Measurements from ENCODE around the gene STRA8.

GRCh38 chr7:135204876-135205275 is 28.8 kb upstream of the STRA8 start:
- TF ChIP-seq ZFP36L1 (CRISPR knock-in tag; IDR thresholded peaks at IDR 0.05) (no peak), JUN (CRISPR knock-in tag; IDR thresholded peaks at IDR 0.05) (no peak), REST (IDR thresholded peaks at IDR 0.05; ENCODE audit: borderline replicate concordance in 1 of 2, low read depth in 1 of 2, low read length in 2 of 2) (no peak), ZBTB3 (CRISPR knock-in tag; IDR thresholded peaks at IDR 0.05; ENCODE audit: borderline replicate concordance, low read depth) (no peak), U2AF1 (optimal IDR thresholded peaks at IDR 0.05; ENCODE audit: low read depth, low read length) (no peak), GATAD1 (CRISPR knock-in tag; IDR thresholded peaks at IDR 0.05) (no peak), SALL1 (CRISPR knock-in tag; IDR thresholded peaks at IDR 0.05) (no peak), SETDB1 (CRISPR knock-in tag; IDR thresholded peaks at IDR 0.05; ENCODE audit: borderline replicate concordance) (no peak), RELA (CRISPR knock-in tag; IDR thresholded peaks at IDR 0.05) (no peak), SOX13 (IDR thresholded peaks at IDR 0.05) (no peak), SOX13 (CRISPR knock-in tag; conservative IDR thresholded peaks at IDR 0.05 in 1 of 2, IDR thresholded peaks at IDR 0.05 in 1 of 2) (no peak)
- TF ChIP-seq, protein P1, sequence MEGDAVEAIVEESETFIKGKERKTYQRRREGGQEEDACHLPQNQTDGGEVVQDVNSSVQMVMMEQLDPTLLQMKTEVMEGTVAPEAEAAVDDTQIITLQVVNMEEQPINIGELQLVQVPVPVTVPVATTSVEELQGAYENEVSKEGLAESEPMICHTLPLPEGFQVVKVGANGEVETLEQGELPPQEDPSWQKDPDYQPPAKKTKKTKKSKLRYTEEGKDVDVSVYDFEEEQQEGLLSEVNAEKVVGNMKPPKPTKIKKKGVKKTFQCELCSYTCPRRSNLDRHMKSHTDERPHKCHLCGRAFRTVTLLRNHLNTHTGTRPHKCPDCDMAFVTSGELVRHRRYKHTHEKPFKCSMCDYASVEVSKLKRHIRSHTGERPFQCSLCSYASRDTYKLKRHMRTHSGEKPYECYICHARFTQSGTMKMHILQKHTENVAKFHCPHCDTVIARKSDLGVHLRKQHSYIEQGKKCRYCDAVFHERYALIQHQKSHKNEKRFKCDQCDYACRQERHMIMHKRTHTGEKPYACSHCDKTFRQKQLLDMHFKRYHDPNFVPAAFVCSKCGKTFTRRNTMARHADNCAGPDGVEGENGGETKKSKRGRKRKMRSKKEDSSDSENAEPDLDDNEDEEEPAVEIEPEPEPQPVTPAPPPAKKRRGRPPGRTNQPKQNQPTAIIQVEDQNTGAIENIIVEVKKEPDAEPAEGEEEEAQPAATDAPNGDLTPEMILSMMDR (CRISPR knock-in tag; IDR thresholded peaks at IDR 0.05): no peak
